Measurements from ENCODE around the gene PARS2.

Gene PARS2

DNA sequence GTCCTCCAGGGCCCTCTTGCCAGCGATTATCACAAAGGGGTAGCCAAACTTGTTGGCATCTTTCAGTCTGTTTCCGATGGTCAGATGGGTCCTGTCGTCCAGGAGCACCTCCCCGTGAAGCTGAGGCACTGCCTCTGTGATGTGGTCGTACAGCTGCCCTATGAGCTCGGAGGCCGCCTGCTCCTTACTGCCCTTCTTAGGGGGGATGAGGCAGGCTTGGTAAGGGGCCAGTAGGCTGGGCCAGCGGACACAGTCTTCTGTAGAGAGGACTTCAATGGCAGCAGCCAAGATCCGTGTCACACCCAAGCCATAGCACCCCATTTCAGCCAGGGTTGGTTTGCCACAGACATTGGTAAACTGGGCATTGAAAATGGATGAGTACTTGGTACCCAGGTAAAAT, 6.5 kb downstream of the PARS2 start:
- Histone ChIP-seq H3K36me3 (peaks cover 18% of the 10 kb centered on the region), H3K9me3 (ENCODE audit: severe bottlenecking) (no peaks in the 10 kb centered on the region), H3K27me3 (ENCODE audit: insufficient read depth, low read depth, severe bottlenecking) (no peaks in the 10 kb centered on the region), H3K4me3 (ENCODE audit: low read depth, low read length) (no peak overlapping the region), H3K27ac (no peak overlapping the region)
- TF ChIP-seq, protein P1, sequence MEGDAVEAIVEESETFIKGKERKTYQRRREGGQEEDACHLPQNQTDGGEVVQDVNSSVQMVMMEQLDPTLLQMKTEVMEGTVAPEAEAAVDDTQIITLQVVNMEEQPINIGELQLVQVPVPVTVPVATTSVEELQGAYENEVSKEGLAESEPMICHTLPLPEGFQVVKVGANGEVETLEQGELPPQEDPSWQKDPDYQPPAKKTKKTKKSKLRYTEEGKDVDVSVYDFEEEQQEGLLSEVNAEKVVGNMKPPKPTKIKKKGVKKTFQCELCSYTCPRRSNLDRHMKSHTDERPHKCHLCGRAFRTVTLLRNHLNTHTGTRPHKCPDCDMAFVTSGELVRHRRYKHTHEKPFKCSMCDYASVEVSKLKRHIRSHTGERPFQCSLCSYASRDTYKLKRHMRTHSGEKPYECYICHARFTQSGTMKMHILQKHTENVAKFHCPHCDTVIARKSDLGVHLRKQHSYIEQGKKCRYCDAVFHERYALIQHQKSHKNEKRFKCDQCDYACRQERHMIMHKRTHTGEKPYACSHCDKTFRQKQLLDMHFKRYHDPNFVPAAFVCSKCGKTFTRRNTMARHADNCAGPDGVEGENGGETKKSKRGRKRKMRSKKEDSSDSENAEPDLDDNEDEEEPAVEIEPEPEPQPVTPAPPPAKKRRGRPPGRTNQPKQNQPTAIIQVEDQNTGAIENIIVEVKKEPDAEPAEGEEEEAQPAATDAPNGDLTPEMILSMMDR (IDR thresholded peaks at IDR 0.05; ENCODE audit: low read depth, low read length), result no peak
- no peak for DNase-seq

DNA sequence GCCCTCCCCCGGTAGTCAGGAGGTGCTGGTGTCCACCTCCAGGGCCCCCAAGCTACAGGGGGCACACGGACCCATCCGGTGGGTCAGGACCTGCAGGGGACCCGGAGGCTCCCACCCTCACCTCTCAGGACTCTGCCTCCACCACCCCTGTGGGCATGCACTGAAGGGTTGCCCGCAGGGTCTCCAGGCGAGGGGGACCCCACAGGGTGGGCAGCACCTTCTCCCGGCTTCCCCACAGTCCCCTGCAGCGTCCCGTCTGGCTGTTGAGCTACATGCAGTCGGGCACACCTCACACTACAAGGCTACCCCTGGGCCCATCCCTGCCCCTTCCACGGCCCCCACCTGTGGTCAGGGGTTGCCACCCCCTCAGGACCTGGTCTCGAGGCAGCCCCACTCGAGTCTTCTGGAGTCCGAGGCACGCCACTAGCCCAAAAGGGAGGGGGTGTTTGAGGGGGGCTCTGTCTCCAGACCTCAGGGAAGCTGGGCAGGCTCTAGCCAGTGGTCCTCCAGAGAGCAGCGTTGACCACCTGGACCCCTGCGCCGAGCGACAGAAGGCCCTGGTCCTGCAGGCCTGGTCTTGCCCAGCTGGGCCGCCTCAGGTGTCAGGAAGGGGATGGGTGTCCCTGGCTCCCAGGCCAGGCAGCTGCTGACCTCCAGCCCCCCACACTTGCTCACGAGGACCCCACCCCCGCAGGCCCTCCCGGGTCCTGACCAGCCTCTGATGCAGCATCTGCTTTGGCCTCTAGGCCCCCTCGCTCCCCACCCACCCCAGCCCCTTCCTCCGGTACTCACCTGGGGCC, 9.6 kb downstream of the PARS2 start:
- Histone ChIP-seq H3K27me3 (ENCODE audit: insufficient read depth, low read depth, severe bottlenecking) (no peaks in the 10 kb centered on the region), H3K9me3 (ENCODE audit: severe bottlenecking) (no peaks in the 10 kb centered on the region), H3K36me3 (peaks cover 18% of the 10 kb centered on the region), H3K27ac (no peak overlapping the region), H3K4me3 (ENCODE audit: low read depth, low read length) (no peak overlapping the region)
- TF ChIP-seq, protein P1 (IDR thresholded peaks at IDR 0.05; ENCODE audit: low read depth, low read length), result no peak
- peak; percentile 35 for DNase-seq

DNA sequence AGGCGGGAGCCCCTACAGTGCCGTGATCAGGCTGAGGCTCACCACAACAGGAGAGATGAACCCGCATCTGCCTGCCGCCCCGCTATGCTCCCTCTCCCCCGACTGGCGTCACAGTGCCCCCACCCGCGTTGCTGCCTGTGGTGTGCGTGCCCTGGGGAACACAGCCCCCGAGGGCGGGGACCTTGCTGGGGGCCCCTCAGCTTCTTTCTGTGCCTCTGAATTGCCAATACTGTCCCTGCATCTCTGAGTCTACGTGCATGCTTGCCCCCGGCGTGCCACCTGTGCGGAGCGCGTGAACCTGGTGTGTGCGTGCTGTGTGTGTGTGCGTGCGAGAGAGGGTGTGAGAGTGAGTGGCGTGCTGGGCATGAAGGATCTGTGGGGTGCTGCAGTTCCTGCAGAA, 10.3 kb downstream of the PARS2 start:
- Histone ChIP-seq H3K36me3 (peaks cover 18% of the 10 kb centered on the region), H3K27me3 (ENCODE audit: insufficient read depth, low read depth, severe bottlenecking) (no peaks in the 10 kb centered on the region), H3K9me3 (ENCODE audit: severe bottlenecking) (no peaks in the 10 kb centered on the region), H3K4me3 (ENCODE audit: low read depth, low read length) (no peak overlapping the region), H3K27ac (no peak overlapping the region)
- no peak for DNase-seq
- TF ChIP-seq, protein P1 (IDR thresholded peaks at IDR 0.05; ENCODE audit: low read depth, low read length), result no peak

DNA sequence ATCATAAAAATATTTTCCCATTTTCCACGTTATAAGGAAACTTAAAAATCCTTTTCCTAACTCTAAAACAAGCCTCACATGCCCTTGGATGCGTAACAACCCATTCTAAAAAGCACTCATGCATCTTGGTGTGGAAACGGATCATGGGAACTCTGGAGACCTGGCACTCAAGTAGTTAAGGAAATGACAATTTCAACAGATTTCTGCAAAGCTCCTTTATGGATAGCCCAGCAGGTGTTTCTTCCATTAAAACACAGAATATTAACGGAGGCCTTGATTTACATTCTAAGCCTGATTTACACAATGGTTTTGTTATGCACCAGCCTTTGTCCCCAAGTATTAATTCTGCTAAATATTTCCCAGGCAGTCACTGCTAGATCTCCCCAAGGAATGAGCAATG, 12.9 kb downstream of the PARS2 start:
- Histone ChIP-seq H3K9me3 (ENCODE audit: severe bottlenecking) (no peaks in the 10 kb centered on the region), H3K27me3 (ENCODE audit: insufficient read depth, low read depth, severe bottlenecking) (no peaks in the 10 kb centered on the region), H3K27ac (no peak overlapping the region), H3K36me3 (no peaks in the 10 kb centered on the region), H3K4me3 (ENCODE audit: low read depth, low read length) (no peak overlapping the region)
- DNase-seq, result no peak
- TF ChIP-seq, protein P1 (IDR thresholded peaks at IDR 0.05; ENCODE audit: low read depth, low read length), result no peak

DNA sequence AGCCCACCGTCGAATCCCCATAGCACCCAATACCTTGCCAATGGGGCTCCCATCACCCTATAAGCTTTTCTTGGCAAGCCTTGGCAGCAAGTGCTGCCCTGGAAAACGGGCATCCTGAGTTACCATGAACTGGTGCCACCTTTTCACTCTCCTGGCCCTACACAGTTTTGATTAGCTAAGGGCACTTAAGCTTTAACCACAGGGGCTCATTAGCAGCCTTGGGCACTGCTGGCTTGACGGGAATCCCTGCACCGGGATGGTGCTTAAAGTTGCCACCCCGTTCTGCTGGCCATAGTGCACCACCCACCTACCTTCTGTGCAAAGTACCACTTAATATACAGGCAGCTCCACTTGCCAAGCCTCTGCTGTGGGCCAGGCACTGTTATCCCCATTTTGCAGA, 13.7 kb downstream of the PARS2 start:
- Histone ChIP-seq H3K4me3 (ENCODE audit: low read depth, low read length) (no peak overlapping the region), H3K9me3 (ENCODE audit: severe bottlenecking) (no peaks in the 10 kb centered on the region), H3K27ac (no peak overlapping the region), H3K36me3 (no peaks in the 10 kb centered on the region), H3K27me3 (ENCODE audit: insufficient read depth, low read depth, severe bottlenecking) (no peaks in the 10 kb centered on the region)
- TF ChIP-seq, protein P1 (IDR thresholded peaks at IDR 0.05; ENCODE audit: low read depth, low read length), result no peak
- no peak for DNase-seq
